ENCODE data around the gene FLAD1.

FLAD1 gene

GRCh38 chr1:154952664-154953063 is 30.5 kb upstream of the FLAD1 start:
- no peak for DNase-seq

GRCh38 chr1:154953611-154954038 is 29.5 kb upstream of the FLAD1 start:
- DNase-seq = no peak

- no peak for DNase-seq
These were observed 28.6 kb upstream of the FLAD1 start for GRCh38 chr1:154954541-154954940.

- peak; percentile 85 for DNase-seq
These were observed 28.0 kb upstream of the FLAD1 start for GRCh38 chr1:154955039-154955717.

GRCh38 chr1:154955718-154956543 is 27.2 kb upstream of the FLAD1 start, which contains the start of gene PBXIP1:
Gene PBXIP1, minus strand, starts transcription at chr1:154956099. Its CDS starts 2,378 bp downstream, at chr1:154953721.
- peak; percentile 67 for DNase-seq

GRCh38 chr1:154956544-154956941 is 26.6 kb upstream of the FLAD1 start:
- no peak for DNase-seq

GRCh38 chr1:154957091-154957657 is 26.0 kb upstream of the FLAD1 start:
- no peak for DNase-seq

GRCh38 chr1:154958036-154958435 is 25.1 kb upstream of the FLAD1 start:
- no peak for DNase-seq

GRCh38 chr1:154958681-154959425 is 24.3 kb upstream of the FLAD1 start:
- no peak for DNase-seq

GRCh38 chr1:154959426-154959780 is 23.7 kb upstream of the FLAD1 start:
- DNase-seq = no peak

- DNase-seq = no peak
These were observed 22.6 kb upstream of the FLAD1 start for GRCh38 chr1:154960446-154961136.

- DNase-seq = peak; percentile 67
These were observed 21.7 kb upstream of the FLAD1 start, which contains the start of gene PYGO2 for GRCh38 chr1:154961207-154962155. Gene PYGO2, minus strand, starts transcription at chr1:154961782. Its CDS starts 206 bp downstream, at chr1:154961576.

- DNase-seq = no peak
These were observed 20.9 kb upstream of the FLAD1 start for GRCh38 chr1:154962156-154962749.

GRCh38 chr1:154962795-154963330 is 20.3 kb upstream of the FLAD1 start:
- DNase-seq = no peak

- no peak for DNase-seq
These were observed 19.5 kb upstream of the FLAD1 start for GRCh38 chr1:154963643-154964042.

GRCh38 chr1:154964359-154964758 is 18.8 kb upstream of the FLAD1 start:
- DNase-seq = no peak

- no peak for DNase-seq
These were observed 17.0 kb upstream of the FLAD1 start for GRCh38 chr1:154966111-154966510.

- DNase-seq = no peak
These were observed 15.7 kb upstream of the FLAD1 start for GRCh38 chr1:154967331-154967950.

GRCh38 chr1:154968731-154969130 is 14.4 kb upstream of the FLAD1 start:
- no peak for DNase-seq

- DNase-seq = no peak
These were observed 13.9 kb upstream of the FLAD1 start for GRCh38 chr1:154969246-154969645.
